Measurements from ENCODE around the gene ANKRD30A. TPM values are rescaled to one million over a fixed set of nuclear protein-coding genes. Genes with fewer than 3 reads are reported as not detected.
"Not testable (repeated sequence)": the region's sequence is repeated elsewhere in the genome, so short reads cannot be mapped to it uniquely, and the experiment has no call there.

Gene ANKRD30A
- total RNA-seq, 1 donor from 2014 or later, result not detected

DNA sequence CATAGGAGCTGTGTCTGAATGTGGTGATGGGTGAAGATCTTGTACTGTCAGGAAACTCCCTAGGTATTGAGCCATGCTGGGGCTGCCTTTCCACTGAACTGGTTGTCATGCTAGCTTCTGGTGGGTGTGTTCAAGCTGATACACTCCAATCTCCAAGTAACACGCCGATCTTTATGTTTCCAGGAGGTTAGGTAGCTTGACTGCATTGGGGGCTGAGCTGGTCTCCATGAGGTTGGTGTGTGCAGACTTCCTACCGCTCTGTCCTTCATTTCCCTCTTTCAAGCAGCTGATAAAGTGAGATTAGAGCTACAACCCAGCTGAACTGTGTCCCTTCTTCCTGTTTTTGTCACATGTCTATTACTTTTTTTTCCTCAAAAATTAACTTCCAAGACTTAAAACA is 265.5 kb downstream of the ANKRD30A start:
- intact Hi-C loops (cut with micrococcal nuclease), result no loop called here
- no peaks in the 10 kb centered on the region for H3K4me1 ChIP-seq
- no peaks in the 10 kb centered on the region for H3K9me3 ChIP-seq (replicated peaks)
- no peak overlapping the region for H3K27ac ChIP-seq (replicated peaks)
- H3K4me3 ChIP-seq, result no peak overlapping the region
- H3K36me3 ChIP-seq, result no peaks in the 10 kb centered on the region
- TF ChIP-seq, protein P1, sequence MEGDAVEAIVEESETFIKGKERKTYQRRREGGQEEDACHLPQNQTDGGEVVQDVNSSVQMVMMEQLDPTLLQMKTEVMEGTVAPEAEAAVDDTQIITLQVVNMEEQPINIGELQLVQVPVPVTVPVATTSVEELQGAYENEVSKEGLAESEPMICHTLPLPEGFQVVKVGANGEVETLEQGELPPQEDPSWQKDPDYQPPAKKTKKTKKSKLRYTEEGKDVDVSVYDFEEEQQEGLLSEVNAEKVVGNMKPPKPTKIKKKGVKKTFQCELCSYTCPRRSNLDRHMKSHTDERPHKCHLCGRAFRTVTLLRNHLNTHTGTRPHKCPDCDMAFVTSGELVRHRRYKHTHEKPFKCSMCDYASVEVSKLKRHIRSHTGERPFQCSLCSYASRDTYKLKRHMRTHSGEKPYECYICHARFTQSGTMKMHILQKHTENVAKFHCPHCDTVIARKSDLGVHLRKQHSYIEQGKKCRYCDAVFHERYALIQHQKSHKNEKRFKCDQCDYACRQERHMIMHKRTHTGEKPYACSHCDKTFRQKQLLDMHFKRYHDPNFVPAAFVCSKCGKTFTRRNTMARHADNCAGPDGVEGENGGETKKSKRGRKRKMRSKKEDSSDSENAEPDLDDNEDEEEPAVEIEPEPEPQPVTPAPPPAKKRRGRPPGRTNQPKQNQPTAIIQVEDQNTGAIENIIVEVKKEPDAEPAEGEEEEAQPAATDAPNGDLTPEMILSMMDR (IDR thresholded peaks at IDR 0.05; ENCODE audit: borderline replicate concordance), result no peak
- no peak for DNase-seq
- no peaks in the 10 kb centered on the region for H3K27me3 ChIP-seq (ENCODE audit: low read depth)

DNA sequence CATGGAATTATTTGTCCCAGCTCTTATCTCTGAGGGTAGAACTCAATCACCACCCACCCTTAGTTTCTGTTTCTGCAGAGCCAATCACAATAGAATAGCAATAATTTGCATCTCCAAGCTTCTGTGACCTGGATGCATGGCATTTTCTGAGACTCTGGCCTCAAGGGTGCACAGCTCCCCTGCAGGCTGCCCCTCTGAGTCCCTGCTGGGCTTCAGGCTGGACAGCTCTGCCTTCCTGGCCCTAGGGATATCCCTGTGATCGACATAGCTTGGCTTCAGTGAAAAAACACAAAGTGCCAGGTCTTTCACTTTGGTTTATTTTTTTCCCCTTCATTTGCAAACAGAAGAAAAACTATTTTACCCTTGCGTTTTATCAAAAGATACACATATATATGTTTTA is 275.4 kb downstream of the ANKRD30A start:
- intact Hi-C loops (cut with micrococcal nuclease); H3K36me3 ChIP-seq: not testable (repeated sequence)

DNA sequence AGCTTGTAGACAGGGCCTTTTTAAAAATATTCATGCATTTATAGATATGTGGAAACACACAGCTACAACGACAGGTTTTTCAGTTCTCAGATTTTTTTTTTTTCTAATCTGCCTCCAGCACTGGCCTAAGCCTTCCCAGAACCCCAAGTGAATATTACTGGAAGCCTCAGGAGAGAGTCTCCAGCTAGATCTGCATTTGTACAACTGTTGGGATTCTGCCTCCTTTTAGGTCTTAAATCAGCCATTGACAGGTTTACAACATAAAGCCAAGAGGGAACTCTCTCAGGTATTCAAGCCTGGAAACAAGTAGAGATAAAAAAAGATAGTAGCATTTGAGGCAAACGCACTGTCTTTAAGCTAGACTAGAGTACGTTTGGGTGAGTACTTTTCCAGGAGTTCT is 275.8 kb downstream of the ANKRD30A start:
- H3K4me1 ChIP-seq, result no peaks in the 10 kb centered on the region
- TF ChIP-seq, protein P1 (IDR thresholded peaks at IDR 0.05; ENCODE audit: borderline replicate concordance), result no peak
- DNase-seq, result no peak

More for the DNA sequence above, 275.4 kb downstream of the ANKRD30A start:
- not testable (repeated sequence) for H3K27me3 ChIP-seq (ENCODE audit: low read depth); H3K4me3 ChIP-seq; DNase-seq; H3K27ac ChIP-seq (replicated peaks); H3K4me1 ChIP-seq; H3K9me3 ChIP-seq (replicated peaks)

DNA sequence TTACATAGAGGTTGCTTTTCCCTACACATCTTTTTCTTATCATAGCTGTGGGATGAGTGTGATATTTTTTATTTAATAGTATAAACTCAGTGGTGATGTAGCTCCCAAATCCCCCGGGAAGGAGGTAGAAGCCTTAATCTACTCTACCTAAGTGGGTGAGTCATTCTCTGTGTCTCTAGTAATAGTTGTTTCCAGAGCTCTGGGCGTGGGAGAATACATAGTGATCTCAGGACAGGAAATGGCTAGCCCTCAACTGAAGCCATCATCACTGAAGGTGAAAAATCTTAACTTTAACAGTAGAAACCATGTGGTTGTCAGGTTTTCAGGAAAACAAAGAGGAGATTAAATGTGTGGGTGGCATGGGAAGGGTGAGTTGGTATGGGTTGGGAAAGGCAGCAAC is 278.4 kb downstream of the ANKRD30A start:
- H3K9me3 ChIP-seq (replicated peaks), result peaks cover 14% of the 10 kb centered on the region
- no peaks in the 10 kb centered on the region for H3K36me3 ChIP-seq
- TF ChIP-seq, protein P1 (IDR thresholded peaks at IDR 0.05; ENCODE audit: borderline replicate concordance), result no peak
- H3K27ac ChIP-seq (replicated peaks), result no peak overlapping the region
- intact Hi-C loops (cut with micrococcal nuclease), result no loop called here
- DNase-seq, result no peak
- H3K27me3 ChIP-seq (ENCODE audit: low read depth), result no peaks in the 10 kb centered on the region
- H3K4me1 ChIP-seq, result no peaks in the 10 kb centered on the region
- H3K4me3 ChIP-seq, result no peak overlapping the region

More for the DNA sequence above, 275.8 kb downstream of the ANKRD30A start:
- H3K27me3 ChIP-seq (ENCODE audit: low read depth), result no peaks in the 10 kb centered on the region
- no peak overlapping the region for H3K4me3 ChIP-seq
- H3K27ac ChIP-seq (replicated peaks), result no peak overlapping the region
- H3K9me3 ChIP-seq (replicated peaks), result no peaks in the 10 kb centered on the region
- intact Hi-C loops (cut with micrococcal nuclease), result no loop called here
- no peaks in the 10 kb centered on the region for H3K36me3 ChIP-seq

Measured in left ventricle myocardium inferior (tissue), 1 donor.